GM12878 (cell line): ENCODE measurements around the gene C16orf78. TPM values are rescaled to one million over a fixed set of nuclear protein-coding genes. Genes with fewer than 3 reads are reported as not detected.

Experiments
- ATAC-seq: fragments of 200-7000 bp; cut with Tn5 transposase; 3 replicates; pipeline ENCODE4 v1.9.1; 2020; ENCODE audit warnings: mild to moderate bottlenecking, moderate library complexity
- BruUV-seq: library from RNA; stranded (reverse); fragments of 400-500 nt; replicated peaks from 2 replicates; lab custom pipeline; 2021; lab: Mats Ljungman, UMichigan
- CTCF ChIA-PET: fragments of 300-600 bp; sonication (Branson Sonifier 250); formaldehyde crosslinking; extraction: SDS; loops from one replicate; lab custom pipeline; 2021; ENCODE audit warnings: inconsistent platforms; lab: Yijun Ruan, JAX
- POLR2A ChIA-PET: fragments of 350-600 bp; formaldehyde crosslinking; extraction: SDS; loops from one replicate; lab custom pipeline; 2021; ENCODE audit warnings: inconsistent platforms; lab: Charles Lee
- RAD21 ChIA-PET: fragments of 300-600 bp; sonication (Branson Sonifier 250); formaldehyde crosslinking; loops from one replicate; lab custom pipeline; 2023; ENCODE audit warnings: antibody characterized with exemption; ENCODE audit not compliant: unreplicated experiment; lab: Charles Lee
- SMC1A ChIA-PET: fragments of 300-600 bp; sonication (Branson Sonifier 250); formaldehyde crosslinking; loops from one replicate; lab custom pipeline; 2023; ENCODE audit not compliant: unreplicated experiment, uncharacterized antibody; lab: Charles Lee
- DNase-seq: peaks from one replicate; pipeline ENCODE4 v3.0.0-alpha.2; 2011; ENCODE audit warnings: low read depth, low spot score
- FAIRE-seq: peaks from 3 replicates; lab custom pipeline; 2011; peaks lifted over from hg19 to GRCh38; lab: Jason Lieb, UNC
- H2AFZ ChIP-seq: 2 replicates; pipeline ENCODE4 v1.6.0; 2011; ENCODE audit warnings: low read depth, low read length, control low read depth; ENCODE audit not compliant: control insufficient read depth
- H3K27ac ChIP-seq: 2 replicates; pipeline ENCODE4 v1.5.1; 2011; ENCODE audit warnings: control low read depth; ENCODE audit not compliant: control insufficient read depth, insufficient read depth
- H3K27me3 ChIP-seq, 2 experiments: replicated peaks in 1 of 2; 2 replicates each; pipeline versions ENCODE4 v1.6.0 to v1.6.1; 2011; ENCODE audit warnings: low read length in 1 of 2; ENCODE audit not compliant: control insufficient read depth in 2 of 2, insufficient read depth in 2 of 2
- H3K36me3 ChIP-seq, 2 experiments: 2 replicates each; pipeline ENCODE4 v1.5.1; 2011; ENCODE audit warnings: low read length in 1 of 2; ENCODE audit not compliant: control insufficient read depth in 2 of 2, insufficient read depth in 2 of 2
- H3K4me1 ChIP-seq: 2 replicates; pipeline ENCODE4 v1.6.1; 2011; ENCODE audit warnings: mild to moderate bottlenecking, low read length, moderate library complexity, mixed read lengths; ENCODE audit not compliant: control insufficient read depth, insufficient read depth
- H3K4me2 ChIP-seq: 2 replicates; pipeline ENCODE4 v1.6.0; 2011; ENCODE audit warnings: control low read depth; ENCODE audit not compliant: control insufficient read depth, insufficient read depth
- H3K4me3 ChIP-seq: fragments of 200-600 bp; sonication (generic); 2 replicates; pipeline ENCODE4 v1.5.1; 2016
- H3K79me2 ChIP-seq: 2 replicates; pipeline ENCODE4 v1.6.0; 2011; ENCODE audit warnings: low read length; ENCODE audit not compliant: control insufficient read depth, insufficient read depth
- H3K9ac ChIP-seq: 2 replicates; pipeline ENCODE4 v1.8.0; 2011; ENCODE audit warnings: low read length, control low read depth, mixed read lengths; ENCODE audit not compliant: control insufficient read depth, insufficient read depth
- H3K9me3 ChIP-seq: replicated peaks from 3 replicates; pipeline ENCODE4 v1.5.1; 2011; ENCODE audit warnings: mild to moderate bottlenecking, low read length; ENCODE audit not compliant: control insufficient read depth, insufficient read depth
- H4K20me1 ChIP-seq: 2 replicates; pipeline ENCODE4 v1.6.0; 2011; ENCODE audit not compliant: control insufficient read depth, insufficient read depth
- BHLHE40 ChIP-seq, 2 experiments: fragments of 450-650 bp in 1 of 2; IDR thresholded peaks; 2 replicates each; pipeline ENCODE4 v1.6.1; 2011 to 2017; ENCODE audit warnings: low read depth in 2 of 2, borderline replicate concordance in 1 of 2, improper control_type of control experiment in 1 of 2, low read length in 1 of 2, mild to moderate bottlenecking in 1 of 2
- RBBP5 ChIP-seq: fragments of 200-600 bp; sonication (generic); conservative IDR thresholded peaks from 2 replicates; pipeline ENCODE4 v1.6.1; 2016
- SMAD5 ChIP-seq: IDR thresholded peaks from 2 replicates; pipeline ENCODE4 v1.6.1; 2016; ENCODE audit warnings: antibody characterized with exemption, low read depth
- WGBS: methylation state at CpG from one replicate; pipeline ENCODE4 v1.1.6; 2016; ENCODE audit warnings: low lambda C conversion rate; ENCODE audit not compliant: insufficient replicate concordance, insufficient coverage; ENCODE audit errors: missing lambda C conversion rate; 5-methylcytosine and 5-hydroxymethylcytosine counted together
- in situ Hi-C: fragments of 300-500 bp; cut with MboI; formaldehyde crosslinking; loops from 9 replicates; pipeline ENCODE4 v1.14.3; 2018; ENCODE audit warnings: mixed read lengths
- intact Hi-C: fragments of 100-400 bp; cut with micrococcal nuclease; formaldehyde crosslinking; loops from one replicate; pipeline ENCODE4 v1.14.2; 2022; ENCODE audit not compliant: unreplicated experiment
- polyA plus RNA-seq, 11 experiments: library from polyadenylated mRNA; depleted of rRNA in 4 of 11; unstranded in 6 of 11; stranded (reverse) in 5 of 11; fragments of >200 nt; fragmentation: Nextera tagmentation in 4 of 11; fragmentation: Illumina TruSeq in 1 of 11; extraction: Ambion mirVana in 4 of 11; extraction: Trizol in 1 of 11; gene quantifications; 1 replicate in 1 of 11; 2 replicates in 10 of 11; pipeline versions ENCODE4 v1.2.1 to v1.2.3, GENCODE V29; 2011 to 2016; ENCODE audit warnings: inconsistent platforms in 2 of 11, missing spikeins in 2 of 11, low read depth in 1 of 11
- total RNA-seq, 4 experiments: library from RNA; depleted of rRNA in 3 of 4; stranded (reverse); fragments of >200 nt in 3 of 4; fragmentation: Illumina TruSeq in 1 of 4; extraction: Trizol in 1 of 4; gene quantifications; 2 replicates each; pipeline versions ENCODE4 v1.2.1 to v1.2.3, GENCODE V29; 2013 to 2021
- TF ChIP-seq, protein P1 (sequence below): IDR thresholded peaks from 2 replicates; pipeline ENCODE4 v1.6.1; 2011; ENCODE audit warnings: borderline replicate concordance, low read depth, mild to moderate bottlenecking, moderate library complexity, mixed read lengths, low read length; ENCODE audit not compliant: insufficient read depth; ENCODE audit errors: extremely low read length
- TF ChIP-seq, protein P2 (sequence below): fragments of 450-650 bp; IDR thresholded peaks from 2 replicates; pipeline ENCODE4 v1.6.1; 2017; ENCODE audit warnings: borderline replicate concordance
- TF ChIP-seq, protein P3 (sequence below), 3 experiments: IDR thresholded peaks in 2 of 3; conservative IDR thresholded peaks in 1 of 3; 2 replicates each; pipeline ENCODE4 v1.5.1; 2011; ENCODE audit warnings: low read depth in 3 of 3, low read length in 3 of 3, mild to moderate bottlenecking in 3 of 3, control low read depth in 2 of 3, moderate library complexity in 2 of 3, inconsistent platforms in 1 of 3, mixed read lengths in 1 of 3; ENCODE audit not compliant: control insufficient read depth in 2 of 3, insufficient read depth in 1 of 3; ENCODE audit errors: extremely low read depth in 1 of 3

C16orf78 gene
- total and polyA plus RNA-seq, 10 of the 15 experiments (the other 5 are each of a cell fraction or from before 2014, with no cell fraction given), result not detected

DNA sequence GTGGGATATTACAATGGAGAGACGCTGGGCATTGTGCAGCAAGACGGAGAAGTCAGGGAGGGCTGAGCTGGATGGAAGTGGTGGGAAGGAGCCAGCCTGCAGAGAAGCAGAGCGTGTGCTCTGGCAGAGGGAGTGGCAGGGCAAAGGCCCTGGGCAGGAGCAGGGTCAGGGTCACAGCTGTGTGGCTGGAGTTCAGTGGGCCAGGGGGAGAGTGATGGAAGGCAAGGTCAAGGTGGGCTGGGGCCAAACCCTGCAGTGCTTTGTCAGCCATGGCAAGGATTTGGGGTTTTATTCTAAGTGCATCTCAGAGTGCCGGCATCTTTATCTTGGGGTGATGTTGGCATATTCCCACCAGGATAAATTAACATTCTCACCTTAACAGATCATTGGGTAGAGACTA lies 31.9 kb upstream of the C16orf78 start:
- no peaks in the 10 kb centered on the region for H3K36me3 ChIP-seq
- no peak for FAIRE-seq
- in situ Hi-C loops, result loop anchor here (5.0 kb wide), 2 partner anchors 334 to 649 kb away; no protein-coding TSS in a partner anchor
- H3K27ac ChIP-seq, result no peak overlapping the region
- H3K79me2 ChIP-seq, result no peaks in the 10 kb centered on the region
- H3K27me3 ChIP-seq, result no peaks in the 10 kb centered on the region; a peak in 1 of 4 replicates
- RAD21 ChIA-PET, result no interaction called here
- no peaks in the 10 kb centered on the region for H4K20me1 ChIP-seq
- 31% methylated on average over 4 of the region's 4 CpGs for WGBS
- POLR2A ChIA-PET, result no interaction called here
- no peak overlapping the region for H3K9ac ChIP-seq
- no peak for TF ChIP-seq SMAD5
- TF ChIP-seq RBBP5, result no peak
- TF ChIP-seq, protein P1, sequence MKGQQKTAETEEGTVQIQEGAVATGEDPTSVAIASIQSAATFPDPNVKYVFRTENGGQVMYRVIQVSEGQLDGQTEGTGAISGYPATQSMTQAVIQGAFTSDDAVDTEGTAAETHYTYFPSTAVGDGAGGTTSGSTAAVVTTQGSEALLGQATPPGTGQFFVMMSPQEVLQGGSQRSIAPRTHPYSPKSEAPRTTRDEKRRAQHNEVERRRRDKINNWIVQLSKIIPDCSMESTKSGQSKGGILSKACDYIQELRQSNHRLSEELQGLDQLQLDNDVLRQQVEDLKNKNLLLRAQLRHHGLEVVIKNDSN, result no peak
- no peak for TF ChIP-seq BHLHE40 (IDR thresholded peaks at IDR 0.05; ENCODE audit: borderline replicate concordance in 1 of 2, low read depth in 2 of 2, low read length in 1 of 2)
- TF ChIP-seq, protein P2, sequence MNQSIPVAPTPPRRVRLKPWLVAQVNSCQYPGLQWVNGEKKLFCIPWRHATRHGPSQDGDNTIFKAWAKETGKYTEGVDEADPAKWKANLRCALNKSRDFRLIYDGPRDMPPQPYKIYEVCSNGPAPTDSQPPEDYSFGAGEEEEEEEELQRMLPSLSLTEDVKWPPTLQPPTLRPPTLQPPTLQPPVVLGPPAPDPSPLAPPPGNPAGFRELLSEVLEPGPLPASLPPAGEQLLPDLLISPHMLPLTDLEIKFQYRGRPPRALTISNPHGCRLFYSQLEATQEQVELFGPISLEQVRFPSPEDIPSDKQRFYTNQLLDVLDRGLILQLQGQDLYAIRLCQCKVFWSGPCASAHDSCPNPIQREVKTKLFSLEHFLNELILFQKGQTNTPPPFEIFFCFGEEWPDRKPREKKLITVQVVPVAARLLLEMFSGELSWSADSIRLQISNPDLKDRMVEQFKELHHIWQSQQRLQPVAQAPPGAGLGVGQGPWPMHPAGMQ, result no peak
- TF ChIP-seq, protein P3, sequence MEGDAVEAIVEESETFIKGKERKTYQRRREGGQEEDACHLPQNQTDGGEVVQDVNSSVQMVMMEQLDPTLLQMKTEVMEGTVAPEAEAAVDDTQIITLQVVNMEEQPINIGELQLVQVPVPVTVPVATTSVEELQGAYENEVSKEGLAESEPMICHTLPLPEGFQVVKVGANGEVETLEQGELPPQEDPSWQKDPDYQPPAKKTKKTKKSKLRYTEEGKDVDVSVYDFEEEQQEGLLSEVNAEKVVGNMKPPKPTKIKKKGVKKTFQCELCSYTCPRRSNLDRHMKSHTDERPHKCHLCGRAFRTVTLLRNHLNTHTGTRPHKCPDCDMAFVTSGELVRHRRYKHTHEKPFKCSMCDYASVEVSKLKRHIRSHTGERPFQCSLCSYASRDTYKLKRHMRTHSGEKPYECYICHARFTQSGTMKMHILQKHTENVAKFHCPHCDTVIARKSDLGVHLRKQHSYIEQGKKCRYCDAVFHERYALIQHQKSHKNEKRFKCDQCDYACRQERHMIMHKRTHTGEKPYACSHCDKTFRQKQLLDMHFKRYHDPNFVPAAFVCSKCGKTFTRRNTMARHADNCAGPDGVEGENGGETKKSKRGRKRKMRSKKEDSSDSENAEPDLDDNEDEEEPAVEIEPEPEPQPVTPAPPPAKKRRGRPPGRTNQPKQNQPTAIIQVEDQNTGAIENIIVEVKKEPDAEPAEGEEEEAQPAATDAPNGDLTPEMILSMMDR (IDR thresholded peaks at IDR 0.05 in 2 of 3, conservative IDR thresholded peaks at IDR 0.05 in 1 of 3; ENCODE audit: control insufficient read depth in 2 of 3, extremely low read depth in 1 of 3, insufficient read depth in 1 of 3, low read depth in 3 of 3, low read length in 3 of 3), result no peak
- no peaks in the 10 kb centered on the region for H3K9me3 ChIP-seq
- SMC1A ChIA-PET, result no interaction called here
- CTCF ChIA-PET, result no interaction called here
- no peak overlapping the region for H3K4me3 ChIP-seq
- no TSS peak for BruUV-seq
- intact Hi-C loops, result no loop called here
- no peaks in the 10 kb centered on the region for H3K4me1 ChIP-seq
- no peak for DNase-seq
- no peak overlapping the region for H2AFZ ChIP-seq
- H3K4me2 ChIP-seq, result no peak overlapping the region
- ATAC-seq, result no peak
